GM12801 (cell line): ENCODE measurements around the gene RAB8B.

Experiments
- CTCF ChIP-seq: IDR thresholded peaks from one replicate; pipeline ENCODE4 v1.5.1; 2011; ENCODE audit warnings: control low read depth; ENCODE audit not compliant: insufficient read length; ENCODE audit errors: extremely low read depth

Gene RAB8B

GRCh38 chr15:63198371-63199250 lies 9.2 kb downstream of the RAB8B start:
- no peak for TF ChIP-seq CTCF

- TF ChIP-seq CTCF = no peak
Measured at GRCh38 chr15:63200464-63201249, 11.3 kb downstream of the RAB8B start.

GRCh38 chr15:63202861-63203260 lies 13.5 kb downstream of the RAB8B start:
- TF ChIP-seq CTCF = no peak

GRCh38 chr15:63203451-63204090 lies 14.2 kb downstream of the RAB8B start:
- no peak for TF ChIP-seq CTCF

GRCh38 chr15:63206079-63206478 lies 16.7 kb downstream of the RAB8B start:
- no peak for TF ChIP-seq CTCF

- TF ChIP-seq CTCF = no peak
Measured at GRCh38 chr15:63210151-63211091, 21.0 kb downstream of the RAB8B start.
